Liver (tissue), 3 donors: Measurements from ENCODE around the gene SCRN1.

Experiments
- HNF4A ChIP-seq, 2 donors: conservative IDR thresholded peaks; 2 replicates each; pipeline ENCODE4 v1.6.1; 2016; ENCODE audit warnings: antibody characterized with exemption in 2 of 2, mild to moderate bottlenecking in 2 of 2
- NR2F2 ChIP-seq: IDR thresholded peaks from 2 replicates; pipeline ENCODE4 v1.6.1; 2016; ENCODE audit warnings: antibody characterized with exemption
- RXRA ChIP-seq, 2 donors: IDR thresholded peaks; 2 replicates each; pipeline ENCODE4 v1.6.1; 2017 to 2018; ENCODE audit warnings: antibody characterized with exemption in 2 of 2, mild to moderate bottlenecking in 1 of 2
- TAF1 ChIP-seq: conservative IDR thresholded peaks from 2 replicates; pipeline ENCODE4 v1.6.1; 2016; ENCODE audit warnings: antibody characterized with exemption, mild to moderate bottlenecking
- TF ChIP-seq, protein P1 (sequence below): fragments of 150-350 bp; IDR thresholded peaks from 2 replicates; pipeline ENCODE4 v1.5.1; 2017; ENCODE audit warnings: improper control_type of control experiment, low read depth, low read length; ENCODE audit not compliant: missing input control
- TF ChIP-seq, protein P2 (sequence below): IDR thresholded peaks from 2 replicates; pipeline ENCODE4 v1.6.1; 2016; ENCODE audit warnings: antibody characterized with exemption
- TF ChIP-seq, protein P3 (sequence below): IDR thresholded peaks from 2 replicates; pipeline ENCODE4 v1.6.1; 2016; ENCODE audit warnings: antibody characterized with exemption
- TF ChIP-seq, protein P4 (sequence below): IDR thresholded peaks from 2 replicates; pipeline ENCODE4 v1.6.1; 2016; ENCODE audit warnings: antibody characterized with exemption, mild to moderate bottlenecking
- donor health status: healthy.
- donor health status: healthy.

DNA sequence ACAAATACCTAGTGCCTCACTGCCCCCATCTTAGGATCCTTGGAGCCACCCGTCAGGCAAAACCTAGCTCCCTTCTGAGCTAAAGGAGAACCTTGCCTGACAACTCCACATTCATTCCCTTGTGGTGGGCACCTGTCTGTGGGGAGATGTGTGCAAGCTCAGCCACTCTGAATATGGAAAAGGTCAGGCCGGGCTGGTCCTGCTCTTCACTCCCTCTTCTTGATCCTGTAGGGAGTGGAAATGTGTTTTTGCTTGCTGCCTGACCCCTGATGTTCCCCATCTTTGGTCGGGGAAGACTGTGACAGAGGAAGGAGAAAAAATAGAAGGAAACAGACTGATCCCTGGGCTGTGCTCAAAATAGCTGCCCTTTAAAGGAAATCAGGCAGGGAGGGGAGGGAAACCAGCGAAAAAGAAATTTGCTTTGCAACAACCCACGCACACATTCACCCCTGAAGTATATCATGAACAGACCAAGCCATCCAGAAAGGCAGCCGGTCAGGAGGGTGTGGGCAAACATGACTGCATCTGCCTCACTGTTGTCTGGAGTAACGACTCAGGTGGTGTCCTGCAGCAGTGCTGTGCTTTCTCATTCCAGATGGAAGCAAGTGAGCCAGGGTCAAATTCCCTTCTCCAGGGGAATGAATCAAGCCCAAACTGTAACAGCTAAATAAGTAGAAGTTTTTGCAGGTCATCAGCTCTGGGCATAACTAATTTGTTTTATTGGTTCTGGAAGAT lies 74.0 kb downstream of the SCRN1 start:
- TF ChIP-seq, protein P1, sequence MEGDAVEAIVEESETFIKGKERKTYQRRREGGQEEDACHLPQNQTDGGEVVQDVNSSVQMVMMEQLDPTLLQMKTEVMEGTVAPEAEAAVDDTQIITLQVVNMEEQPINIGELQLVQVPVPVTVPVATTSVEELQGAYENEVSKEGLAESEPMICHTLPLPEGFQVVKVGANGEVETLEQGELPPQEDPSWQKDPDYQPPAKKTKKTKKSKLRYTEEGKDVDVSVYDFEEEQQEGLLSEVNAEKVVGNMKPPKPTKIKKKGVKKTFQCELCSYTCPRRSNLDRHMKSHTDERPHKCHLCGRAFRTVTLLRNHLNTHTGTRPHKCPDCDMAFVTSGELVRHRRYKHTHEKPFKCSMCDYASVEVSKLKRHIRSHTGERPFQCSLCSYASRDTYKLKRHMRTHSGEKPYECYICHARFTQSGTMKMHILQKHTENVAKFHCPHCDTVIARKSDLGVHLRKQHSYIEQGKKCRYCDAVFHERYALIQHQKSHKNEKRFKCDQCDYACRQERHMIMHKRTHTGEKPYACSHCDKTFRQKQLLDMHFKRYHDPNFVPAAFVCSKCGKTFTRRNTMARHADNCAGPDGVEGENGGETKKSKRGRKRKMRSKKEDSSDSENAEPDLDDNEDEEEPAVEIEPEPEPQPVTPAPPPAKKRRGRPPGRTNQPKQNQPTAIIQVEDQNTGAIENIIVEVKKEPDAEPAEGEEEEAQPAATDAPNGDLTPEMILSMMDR: no peak
- TF ChIP-seq RXRA (IDR thresholded peaks at IDR 0.05): no peak
- TF ChIP-seq, protein P2, sequence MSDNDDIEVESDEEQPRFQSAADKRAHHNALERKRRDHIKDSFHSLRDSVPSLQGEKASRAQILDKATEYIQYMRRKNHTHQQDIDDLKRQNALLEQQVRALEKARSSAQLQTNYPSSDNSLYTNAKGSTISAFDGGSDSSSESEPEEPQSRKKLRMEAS: no peak
- no peak for TF ChIP-seq HNF4A (conservative IDR thresholded peaks at IDR 0.05)
- TF ChIP-seq, protein P3, sequence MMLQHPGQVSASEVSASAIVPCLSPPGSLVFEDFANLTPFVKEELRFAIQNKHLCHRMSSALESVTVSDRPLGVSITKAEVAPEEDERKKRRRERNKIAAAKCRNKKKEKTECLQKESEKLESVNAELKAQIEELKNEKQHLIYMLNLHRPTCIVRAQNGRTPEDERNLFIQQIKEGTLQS: no peak
- no peak for TF ChIP-seq NR2F2
- TF ChIP-seq TAF1: no peak
- TF ChIP-seq, protein P4, sequence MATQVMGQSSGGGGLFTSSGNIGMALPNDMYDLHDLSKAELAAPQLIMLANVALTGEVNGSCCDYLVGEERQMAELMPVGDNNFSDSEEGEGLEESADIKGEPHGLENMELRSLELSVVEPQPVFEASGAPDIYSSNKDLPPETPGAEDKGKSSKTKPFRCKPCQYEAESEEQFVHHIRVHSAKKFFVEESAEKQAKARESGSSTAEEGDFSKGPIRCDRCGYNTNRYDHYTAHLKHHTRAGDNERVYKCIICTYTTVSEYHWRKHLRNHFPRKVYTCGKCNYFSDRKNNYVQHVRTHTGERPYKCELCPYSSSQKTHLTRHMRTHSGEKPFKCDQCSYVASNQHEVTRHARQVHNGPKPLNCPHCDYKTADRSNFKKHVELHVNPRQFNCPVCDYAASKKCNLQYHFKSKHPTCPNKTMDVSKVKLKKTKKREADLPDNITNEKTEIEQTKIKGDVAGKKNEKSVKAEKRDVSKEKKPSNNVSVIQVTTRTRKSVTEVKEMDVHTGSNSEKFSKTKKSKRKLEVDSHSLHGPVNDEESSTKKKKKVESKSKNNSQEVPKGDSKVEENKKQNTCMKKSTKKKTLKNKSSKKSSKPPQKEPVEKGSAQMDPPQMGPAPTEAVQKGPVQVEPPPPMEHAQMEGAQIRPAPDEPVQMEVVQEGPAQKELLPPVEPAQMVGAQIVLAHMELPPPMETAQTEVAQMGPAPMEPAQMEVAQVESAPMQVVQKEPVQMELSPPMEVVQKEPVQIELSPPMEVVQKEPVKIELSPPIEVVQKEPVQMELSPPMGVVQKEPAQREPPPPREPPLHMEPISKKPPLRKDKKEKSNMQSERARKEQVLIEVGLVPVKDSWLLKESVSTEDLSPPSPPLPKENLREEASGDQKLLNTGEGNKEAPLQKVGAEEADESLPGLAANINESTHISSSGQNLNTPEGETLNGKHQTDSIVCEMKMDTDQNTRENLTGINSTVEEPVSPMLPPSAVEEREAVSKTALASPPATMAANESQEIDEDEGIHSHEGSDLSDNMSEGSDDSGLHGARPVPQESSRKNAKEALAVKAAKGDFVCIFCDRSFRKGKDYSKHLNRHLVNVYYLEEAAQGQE: no peak
